ENCODE results near the gene ZC3H13. TPM values are rescaled to one million over a fixed set of nuclear protein-coding genes. Genes with fewer than 3 reads are reported as not detected.

The ZC3H13 gene
- polyA plus RNA-seq, 1 donor from 2014 or later = 19.5 TPM

GRCh38 chr13:46086421-46086922, 33.9 kb upstream of the ZC3H13 start:
- Histone ChIP-seq H3F3A (ENCODE audit: insufficient read depth, low read length, poor library complexity, severe bottlenecking) (no peaks in the 10 kb centered on the region), H3K9ac (ENCODE audit: low read length) (no peak overlapping the region), H4K20me1 (ENCODE audit: insufficient read depth) (no peaks in the 10 kb centered on the region)

DNA sequence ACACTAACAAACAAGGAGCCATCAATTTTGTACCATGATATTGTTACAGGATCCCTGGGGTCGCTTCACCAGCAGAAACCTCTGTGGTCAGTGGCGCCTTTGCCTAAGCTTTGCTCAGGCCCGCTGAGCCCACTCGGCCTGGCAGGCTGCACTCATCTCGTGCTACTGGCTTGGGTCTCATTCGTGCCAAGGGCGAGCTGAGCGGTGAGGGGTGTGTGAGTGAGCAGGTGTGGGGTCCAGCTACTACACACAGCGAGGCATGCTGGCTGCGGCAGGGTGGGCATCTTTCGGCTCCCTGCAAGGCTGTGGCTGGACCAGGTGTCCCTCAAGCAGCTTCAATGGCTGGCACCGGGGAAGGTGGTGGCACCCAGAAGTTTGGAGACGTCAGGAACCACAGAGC, 33.2 kb upstream of the ZC3H13 start:
- no peak overlapping the region for H3K27ac ChIP-seq (ENCODE audit: low read length)
- no peak overlapping the region for H3K4me2 ChIP-seq (ENCODE audit: low read length)
- no peaks in the 10 kb centered on the region for H3K27me3 ChIP-seq (ENCODE audit: insufficient read depth, low read depth, low read length)
- H3K9me2 ChIP-seq (ENCODE audit: insufficient read depth, low read length) = no peaks in the 10 kb centered on the region
- no peak overlapping the region for H3K9ac ChIP-seq (ENCODE audit: low read length)
- no peaks in the 10 kb centered on the region for H4K20me1 ChIP-seq (ENCODE audit: insufficient read depth)
- H3K9me3 ChIP-seq (ENCODE audit: low read length) = no peaks in the 10 kb centered on the region
- no peaks in the 10 kb centered on the region for H3K36me3 ChIP-seq (ENCODE audit: insufficient read depth, low read length)
- no peaks in the 10 kb centered on the region for H3K79me2 ChIP-seq (replicated peaks; ENCODE audit: insufficient read depth, low read length)
- no peak overlapping the region for H3K4me3 ChIP-seq (ENCODE audit: low read length)
- no peaks in the 10 kb centered on the region for H3F3A ChIP-seq (ENCODE audit: insufficient read depth, low read length, poor library complexity, severe bottlenecking)
- no peak for TF ChIP-seq POLR2AphosphoS5 (IDR thresholded peaks at IDR 0.05)
- no peak for TF ChIP-seq SMC3 (conservative IDR thresholded peaks at IDR 0.05; ENCODE audit: poor library complexity)
- no peak for TF ChIP-seq CTCF (IDR thresholded peaks at IDR 0.05; ENCODE audit: poor library complexity, severe bottlenecking)
- TF ChIP-seq RAD21 (conservative IDR thresholded peaks at IDR 0.05) = no peak
- no peak for TF ChIP-seq TAF1 (IDR thresholded peaks at IDR 0.05; ENCODE audit: low read depth)
- no peak for TF ChIP-seq REST (IDR thresholded peaks at IDR 0.05; ENCODE audit: borderline replicate concordance)
- no peak overlapping the region for H2AFZ ChIP-seq (ENCODE audit: low read depth, low read length)

More at GRCh38 chr13:46086421-46086922, 33.9 kb upstream of the ZC3H13 start:
- Histone ChIP-seq H3K27me3 (ENCODE audit: insufficient read depth, low read depth, low read length) (no peaks in the 10 kb centered on the region), H3K36me3 (ENCODE audit: insufficient read depth, low read length) (no peaks in the 10 kb centered on the region), H3K4me3 (ENCODE audit: low read length) (no peak overlapping the region), H3K4me2 (ENCODE audit: low read length) (no peak overlapping the region), H3K9me2 (ENCODE audit: insufficient read depth, low read length) (no peaks in the 10 kb centered on the region), H3K27ac (ENCODE audit: low read length) (no peak overlapping the region), H3K9me3 (ENCODE audit: low read length) (no peaks in the 10 kb centered on the region), H2AFZ (ENCODE audit: low read depth, low read length) (no peak overlapping the region), H3K79me2 (replicated peaks; ENCODE audit: insufficient read depth, low read length) (no peaks in the 10 kb centered on the region)
- TF ChIP-seq POLR2AphosphoS5 (IDR thresholded peaks at IDR 0.05) (no peak), EP300 (conservative IDR thresholded peaks at IDR 0.05; ENCODE audit: poor library complexity, severe bottlenecking) (no peak), CTCF (IDR thresholded peaks at IDR 0.05; ENCODE audit: poor library complexity, severe bottlenecking) (no peak), EZH2 (IDR thresholded peaks at IDR 0.05; ENCODE audit: borderline replicate concordance, insufficient read depth, low read length, poor library complexity, severe bottlenecking) (no peak), MXI1 (conservative IDR thresholded peaks at IDR 0.05; ENCODE audit: poor library complexity, severe bottlenecking) (no peak), SMC3 (conservative IDR thresholded peaks at IDR 0.05; ENCODE audit: poor library complexity) (no peak), TAF1 (IDR thresholded peaks at IDR 0.05; ENCODE audit: low read depth) (no peak), RAD21 (conservative IDR thresholded peaks at IDR 0.05) (no peak), REST (IDR thresholded peaks at IDR 0.05; ENCODE audit: borderline replicate concordance) (no peak)
